NCI-H2196 treated with DMSO at 0.1 percent for 48 hours (cell line): ENCODE results near the gene CORO1C.
"Not testable (repeated sequence)": the region's sequence is repeated elsewhere in the genome, so short reads cannot be mapped to it uniquely, and the experiment has no call there.

ENCODE experiments used
- DNase-seq: peaks from one replicate; lab custom pipeline; 2025; ENCODE audit not compliant: unreplicated experiment; lab: John Stamatoyannopoulos, UW

CORO1C gene

GRCh38 chr12:108638141-108638827, 93.0 kb downstream of the CORO1C start:
- no peak for DNase-seq

GRCh38 chr12:108637222-108637971, 93.9 kb downstream of the CORO1C start:
- no peak for DNase-seq

GRCh38 chr12:108635997-108636808, 95.1 kb downstream of the CORO1C start:
- DNase-seq = no peak

GRCh38 chr12:108635201-108635996, 95.9 kb downstream of the CORO1C start:
- no peak for DNase-seq

- DNase-seq = no peak
These were observed 97.0 kb downstream of the CORO1C start for GRCh38 chr12:108634341-108634751.

GRCh38 chr12:108633534-108634248, 97.6 kb downstream of the CORO1C start, which contains the start of gene SELPLG:
Gene SELPLG, minus strand, starts transcription at chr12:108633894. Its CDS starts 9,587 bp downstream, at chr12:108624307.
- no peak for DNase-seq

- DNase-seq = no peak
These were observed 98.2 kb downstream of the CORO1C start for GRCh38 chr12:108633081-108633533.

GRCh38 chr12:108631261-108631660, 100.1 kb downstream of the CORO1C start:
- DNase-seq = not testable (repeated sequence)

- DNase-seq = no peak
These were observed 100.7 kb downstream of the CORO1C start for GRCh38 chr12:108630481-108631207.

GRCh38 chr12:108629824-108630476, 101.4 kb downstream of the CORO1C start:
- DNase-seq = no peak

- no peak for DNase-seq
These were observed 102.2 kb downstream of the CORO1C start for GRCh38 chr12:108629151-108629550.

- DNase-seq = no peak
These were observed 104.0 kb downstream of the CORO1C start for GRCh38 chr12:108627134-108627920.

GRCh38 chr12:108625228-108625627, 106.1 kb downstream of the CORO1C start:
- no peak for DNase-seq

GRCh38 chr12:108623577-108623976, 107.7 kb downstream of the CORO1C start:
- no peak for DNase-seq

- no peak for DNase-seq
These were observed 108.3 kb downstream of the CORO1C start for GRCh38 chr12:108622921-108623514.

- DNase-seq = no peak
These were observed 108.9 kb downstream of the CORO1C start for GRCh38 chr12:108622421-108622820.

- DNase-seq = no peak
These were observed 110.2 kb downstream of the CORO1C start for GRCh38 chr12:108621161-108621560.
